HEK293 (cell line): Measurements from ENCODE around the gene PLD4.

Source experiments
- ZBTB7A ChIP-seq: fragments of 450-650 bp; formaldehyde crosslinking; IDR thresholded peaks from 2 replicates; pipeline ENCODE4 v1.5.1; 2016; ENCODE audit warnings: low read depth, missing biosample characterization, missing genetic modification characterization
- ZFHX2 ChIP-seq: fragments of 450-650 bp; formaldehyde crosslinking; conservative IDR thresholded peaks from 2 replicates; pipeline ENCODE4 v1.5.1; 2016; ENCODE audit warnings: missing biosample characterization, missing genetic modification characterization
- ZNF10 ChIP-seq: fragments of 450-650 bp; formaldehyde crosslinking; IDR thresholded peaks from 2 replicates; pipeline ENCODE4 v1.5.1; 2017; ENCODE audit warnings: missing biosample characterization, missing genetic modification characterization
- ZNF24 ChIP-seq: fragments of 450-650 bp; formaldehyde crosslinking; IDR thresholded peaks from 2 replicates; pipeline ENCODE4 v1.5.1; 2016; ENCODE audit warnings: missing biosample characterization, missing genetic modification characterization
- ZNF335 ChIP-seq: fragments of 450-650 bp; formaldehyde crosslinking; conservative IDR thresholded peaks from 2 replicates; pipeline ENCODE4 v1.5.1; 2016; ENCODE audit warnings: missing biosample characterization, missing genetic modification characterization
- ZNF701 ChIP-seq: fragments of 450-650 bp; formaldehyde crosslinking; IDR thresholded peaks from 2 replicates; pipeline ENCODE4 v1.5.1; 2016; ENCODE audit warnings: missing biosample characterization, missing genetic modification characterization
- TF ChIP-seq, protein P1 (sequence below): fragments of 450-650 bp; formaldehyde crosslinking; IDR thresholded peaks from 2 replicates; pipeline ENCODE4 v1.5.1; 2016; ENCODE audit warnings: missing biosample characterization, missing genetic modification characterization
- TF ChIP-seq, protein P2 (sequence below): IDR thresholded peaks from 2 replicates; pipeline ENCODE4 v1.6.1; 2011; ENCODE audit warnings: mild to moderate bottlenecking, low read depth, low read length, borderline replicate concordance

DNA sequence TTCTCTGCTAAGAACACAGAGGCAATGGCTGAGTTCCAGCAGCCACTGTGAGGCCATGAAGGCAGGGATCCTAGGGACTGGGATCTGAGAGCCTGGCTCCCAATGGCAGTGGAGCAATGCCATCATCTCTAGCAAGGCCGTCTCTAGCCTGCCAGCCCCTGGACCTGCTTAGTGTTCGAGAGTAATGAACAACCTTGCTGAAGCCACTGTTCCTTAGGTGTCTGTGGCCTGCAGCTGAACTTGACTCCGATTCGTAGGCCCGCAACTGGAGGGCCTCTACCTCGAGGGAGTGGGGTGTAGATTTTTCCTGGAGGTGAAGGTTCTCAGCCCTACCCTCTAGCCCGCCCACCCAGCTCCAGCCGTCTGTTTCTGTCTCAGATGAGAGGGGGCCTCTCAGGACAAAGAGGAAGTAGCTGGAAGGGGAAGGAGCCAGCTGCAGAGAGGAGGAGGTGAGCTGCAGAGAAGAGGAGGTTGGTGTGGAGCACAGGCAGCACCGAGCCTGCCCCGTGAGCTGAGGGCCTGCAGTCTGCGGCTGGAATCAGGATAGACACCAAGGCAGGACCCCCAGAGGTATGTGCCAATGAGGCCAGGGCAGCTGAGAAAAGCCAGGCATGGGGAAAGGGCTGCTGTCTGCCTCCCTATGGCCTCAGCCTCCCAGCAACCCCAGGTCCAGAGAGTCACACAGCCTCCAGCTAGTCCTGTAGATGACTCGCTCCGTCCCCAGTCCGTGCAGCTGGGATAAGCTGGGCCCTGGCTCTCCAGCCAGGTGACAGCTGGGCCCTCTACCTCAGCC lies at the start of gene PLD4:
- TF ChIP-seq, protein P1, sequence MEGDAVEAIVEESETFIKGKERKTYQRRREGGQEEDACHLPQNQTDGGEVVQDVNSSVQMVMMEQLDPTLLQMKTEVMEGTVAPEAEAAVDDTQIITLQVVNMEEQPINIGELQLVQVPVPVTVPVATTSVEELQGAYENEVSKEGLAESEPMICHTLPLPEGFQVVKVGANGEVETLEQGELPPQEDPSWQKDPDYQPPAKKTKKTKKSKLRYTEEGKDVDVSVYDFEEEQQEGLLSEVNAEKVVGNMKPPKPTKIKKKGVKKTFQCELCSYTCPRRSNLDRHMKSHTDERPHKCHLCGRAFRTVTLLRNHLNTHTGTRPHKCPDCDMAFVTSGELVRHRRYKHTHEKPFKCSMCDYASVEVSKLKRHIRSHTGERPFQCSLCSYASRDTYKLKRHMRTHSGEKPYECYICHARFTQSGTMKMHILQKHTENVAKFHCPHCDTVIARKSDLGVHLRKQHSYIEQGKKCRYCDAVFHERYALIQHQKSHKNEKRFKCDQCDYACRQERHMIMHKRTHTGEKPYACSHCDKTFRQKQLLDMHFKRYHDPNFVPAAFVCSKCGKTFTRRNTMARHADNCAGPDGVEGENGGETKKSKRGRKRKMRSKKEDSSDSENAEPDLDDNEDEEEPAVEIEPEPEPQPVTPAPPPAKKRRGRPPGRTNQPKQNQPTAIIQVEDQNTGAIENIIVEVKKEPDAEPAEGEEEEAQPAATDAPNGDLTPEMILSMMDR (tag by site-specific recombination), result no peak
- TF ChIP-seq, protein P2, sequence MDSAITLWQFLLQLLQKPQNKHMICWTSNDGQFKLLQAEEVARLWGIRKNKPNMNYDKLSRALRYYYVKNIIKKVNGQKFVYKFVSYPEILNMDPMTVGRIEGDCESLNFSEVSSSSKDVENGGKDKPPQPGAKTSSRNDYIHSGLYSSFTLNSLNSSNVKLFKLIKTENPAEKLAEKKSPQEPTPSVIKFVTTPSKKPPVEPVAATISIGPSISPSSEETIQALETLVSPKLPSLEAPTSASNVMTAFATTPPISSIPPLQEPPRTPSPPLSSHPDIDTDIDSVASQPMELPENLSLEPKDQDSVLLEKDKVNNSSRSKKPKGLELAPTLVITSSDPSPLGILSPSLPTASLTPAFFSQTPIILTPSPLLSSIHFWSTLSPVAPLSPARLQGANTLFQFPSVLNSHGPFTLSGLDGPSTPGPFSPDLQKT, result no peak
- TF ChIP-seq ZBTB7A (no peak), ZNF701 (tag by site-specific recombination) (no peak), ZNF24 (tag by site-specific recombination) (no peak), ZFHX2 (tag by site-specific recombination) (no peak), ZNF10 (tag by site-specific recombination) (no peak), ZNF335 (tag by site-specific recombination) (no peak)
